ENCODE data around the gene ADH5. TPM values are rescaled to one million over a fixed set of nuclear protein-coding genes. Genes with fewer than 3 reads are reported as not detected.

The ADH5 gene
- total and polyA plus RNA-seq, 12 donors: 62.3 to 254 (median 196) TPM

- no peak overlapping the region for H3K4me3 ChIP-seq
- no peaks in the 10 kb centered on the region for H3K27me3 ChIP-seq
- peak overlapping the region in 1 of 10 donors; percentile 9 for H3K27ac ChIP-seq
- ATAC-seq (no peak), DNase-seq (no peak)
- H3K4me1 ChIP-seq: peaks cover 0 to 47% (median 33%) of the 10 kb centered on the region in 9 donors
- TF ChIP-seq CTCF (IDR thresholded peaks at IDR 0.05): no peak
- peaks cover 0 to 4% (median 0%) of the 10 kb centered on the region in 9 donors for H3K36me3 ChIP-seq
- 53 to 67% methylated on average over 2 of the region's 2 CpGs for WGBS, 2 donors
- intact Hi-C loops (cut with DNase I): no loop called here
- no peaks in the 10 kb centered on the region for H3K9me3 ChIP-seq
Observed at GRCh38 chr4:99091216-99091575, 2.6 kb upstream of the ADH5 start.

GRCh38 chr4:99090481-99091215 is 2.1 kb upstream of the ADH5 start:
- WGBS, 2 donors: 69 to 73% methylated on average over 2 of the region's 2 CpGs
- peak overlapping the region in 2 of 10 donors; percentile 9 to 94 for H3K27ac ChIP-seq
- DNase-seq (no peak), ATAC-seq (no peak)
- no peaks in the 10 kb centered on the region for H3K27me3 ChIP-seq
- peaks cover 0 to 52% (median 37%) of the 10 kb centered on the region in 9 donors for H3K4me1 ChIP-seq
- H3K36me3 ChIP-seq: peaks cover 0 to 9% (median 0%) of the 10 kb centered on the region in 9 donors
- no peak for TF ChIP-seq CTCF (IDR thresholded peaks at IDR 0.05)
- H3K9me3 ChIP-seq: no peaks in the 10 kb centered on the region
- H3K4me3 ChIP-seq: peak overlapping the region in 2 of 10 donors; percentile 71 to 86
- intact Hi-C loops (cut with DNase I): no loop called here

GRCh38 chr4:99088023-99088449 is 552 bp downstream of the ADH5 start:
- Histone ChIP-seq H3K36me3 (peaks cover 0 to 36% (median 16%) of the 10 kb centered on the region in 9 donors), H3K27me3 (no peaks in the 10 kb centered on the region), H3K27ac (peak overlapping the region; percentile 90 to 97 (median 94)), H3K4me1 (peaks cover 0 to 62% (median 54%) of the 10 kb centered on the region in 9 donors), H3K4me3 (peak overlapping the region; percentile 63 to 86 (median 76)), H3K9me3 (no peaks in the 10 kb centered on the region)
- DNase-seq (peak; percentile 44 to 49), ATAC-seq (peak; percentile 72 to 80 (median 76))
- 3 to 4% methylated on average over 15 of the region's 15 CpGs for WGBS, 2 donors
- intact Hi-C loops (cut with DNase I): loop anchor here in 3 of 10 donors (2.0 to 10.0 kb wide), 4 partner anchors 93 to 943 kb away; partner anchors contain the start of genes METAP1 (in 2 of the 3) and STPG2 (in 1 of the 3)
- no peak for TF ChIP-seq CTCF (IDR thresholded peaks at IDR 0.05)

- intact Hi-C loops (cut with DNase I): loop anchor here in 2 of 10 donors (10.0 kb wide), 3 partner anchors 90 to 940 kb away; partner anchors contain the start of genes METAP1 (in 1 of the 2) and STPG2 (in 1 of the 2)
- Histone ChIP-seq H3K27ac (peak overlapping the region in 2 of 10 donors; percentile 9 to 33), H3K36me3 (peaks cover 0 to 70% (median 37%) of the 10 kb centered on the region in 9 donors), H3K27me3 (no peaks in the 10 kb centered on the region), H3K4me1 (peaks cover 0 to 59% (median 32%) of the 10 kb centered on the region in 9 donors), H3K4me3 (no peak overlapping the region), H3K9me3 (no peaks in the 10 kb centered on the region)
- TF ChIP-seq CTCF (IDR thresholded peaks at IDR 0.05): no peak
- ATAC-seq (no peak), DNase-seq (no peak)
- 74 to 77% methylated on average over 2 of the region's 2 CpGs for WGBS, 2 donors
Observed at GRCh38 chr4:99084595-99084994, 4.0 kb downstream of the ADH5 start.

All from heart right ventricle (tissue), 16 donors.